NT2/D1 (cell line): Measurements from ENCODE around the gene LTBP1.

Experiments used
- SUZ12 ChIP-seq: IDR thresholded peaks from 2 replicates; pipeline ENCODE4 v1.6.1; 2011; ENCODE audit not compliant: insufficient read length, insufficient read depth; ENCODE audit errors: extremely low read depth
- YY1 ChIP-seq: IDR thresholded peaks from 2 replicates; pipeline ENCODE4 v1.6.1; 2011; ENCODE audit not compliant: insufficient read length, insufficient read depth
- ZNF274 ChIP-seq: IDR thresholded peaks from 2 replicates; pipeline ENCODE4 v1.6.1; 2011; ENCODE audit warnings: mild to moderate bottlenecking, low read depth, low read length

GRCh38 chr2:33256162-33256755 is 309.5 kb downstream of the LTBP1 start:
- no peak for TF ChIP-seq ZNF274
- no peak for TF ChIP-seq YY1
- no peak for TF ChIP-seq SUZ12
